GM10248 (cell line): ENCODE results near the gene CD70.
"Not testable (repeated sequence)": the region's sequence is repeated elsewhere in the genome, so short reads cannot be mapped to it uniquely, and the experiment has no call there.

Experiments used
- CTCF ChIA-PET: fragments of 300-600 bp; sonication (Branson Sonifier 250); formaldehyde crosslinking; extraction: SDS; loops from one replicate; lab custom pipeline; 2021; ENCODE audit warnings: antibody characterized with exemption; lab: Yijun Ruan, JAX
- POLR2A ChIA-PET: fragments of 350-650 bp; sonication (Branson Sonifier 250); formaldehyde crosslinking; extraction: SDS; loops from one replicate; lab custom pipeline; 2020; ENCODE audit warnings: antibody characterized with exemption; lab: Yijun Ruan, JAX
- DNase-seq: peaks from one replicate; pipeline ENCODE4 v3.0.0; 2012; ENCODE audit errors: extremely low spot score
- TF ChIP-seq, protein P1 (sequence below): IDR thresholded peaks from 2 replicates; pipeline ENCODE4 v1.5.1; 2012; ENCODE audit warnings: mild to moderate bottlenecking, low read depth; ENCODE audit errors: extremely low read depth, missing control alignments, control extremely low read depth

CD70 gene

DNA sequence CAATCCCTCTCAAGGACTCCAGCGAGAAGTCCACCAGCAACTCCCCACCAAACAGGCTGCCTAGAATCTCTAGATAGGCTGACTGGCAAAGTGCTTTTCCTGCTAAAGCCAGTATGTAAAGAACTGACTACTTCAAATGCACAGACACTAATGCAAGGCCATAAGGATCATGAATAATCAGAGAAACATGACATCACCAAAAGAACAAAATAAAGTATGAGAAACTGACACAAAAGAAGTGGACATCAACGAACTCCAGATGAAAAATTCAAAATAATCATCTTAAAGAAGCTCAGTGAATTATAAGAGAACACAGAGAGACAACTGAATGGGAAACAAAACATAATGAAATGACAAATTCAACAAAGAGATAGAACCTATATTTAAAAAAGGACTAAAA is 26.4 kb upstream of the CD70 start:
- POLR2A ChIA-PET, result no interaction called here
- TF ChIP-seq, protein P1, sequence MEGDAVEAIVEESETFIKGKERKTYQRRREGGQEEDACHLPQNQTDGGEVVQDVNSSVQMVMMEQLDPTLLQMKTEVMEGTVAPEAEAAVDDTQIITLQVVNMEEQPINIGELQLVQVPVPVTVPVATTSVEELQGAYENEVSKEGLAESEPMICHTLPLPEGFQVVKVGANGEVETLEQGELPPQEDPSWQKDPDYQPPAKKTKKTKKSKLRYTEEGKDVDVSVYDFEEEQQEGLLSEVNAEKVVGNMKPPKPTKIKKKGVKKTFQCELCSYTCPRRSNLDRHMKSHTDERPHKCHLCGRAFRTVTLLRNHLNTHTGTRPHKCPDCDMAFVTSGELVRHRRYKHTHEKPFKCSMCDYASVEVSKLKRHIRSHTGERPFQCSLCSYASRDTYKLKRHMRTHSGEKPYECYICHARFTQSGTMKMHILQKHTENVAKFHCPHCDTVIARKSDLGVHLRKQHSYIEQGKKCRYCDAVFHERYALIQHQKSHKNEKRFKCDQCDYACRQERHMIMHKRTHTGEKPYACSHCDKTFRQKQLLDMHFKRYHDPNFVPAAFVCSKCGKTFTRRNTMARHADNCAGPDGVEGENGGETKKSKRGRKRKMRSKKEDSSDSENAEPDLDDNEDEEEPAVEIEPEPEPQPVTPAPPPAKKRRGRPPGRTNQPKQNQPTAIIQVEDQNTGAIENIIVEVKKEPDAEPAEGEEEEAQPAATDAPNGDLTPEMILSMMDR, result no peak
- DNase-seq, result no peak
- CTCF ChIA-PET, result interaction anchor here (0.7 to 3.4 kb wide), 4 partner anchors 9 to 17 kb away, joined by 3 to 7 read pairs (median 4); no protein-coding TSS in a partner anchor

DNA sequence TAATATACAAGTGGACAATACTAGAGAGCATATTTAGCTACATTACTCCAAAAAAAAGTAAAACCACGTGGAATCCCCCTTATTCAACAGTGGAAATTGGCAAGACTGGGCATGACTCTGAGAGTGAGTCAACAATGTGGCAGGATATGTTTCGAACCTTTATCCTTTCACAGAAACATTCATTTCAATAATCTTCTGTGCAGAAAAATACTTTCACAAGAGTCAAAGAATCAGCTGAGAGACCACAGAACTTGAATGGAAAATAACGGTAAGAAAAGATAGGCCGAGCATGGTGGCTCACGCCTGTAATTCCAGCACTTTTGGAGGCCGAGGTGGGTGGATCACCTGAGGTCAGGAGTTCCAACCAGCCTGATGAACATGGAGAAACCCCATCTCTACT is 25.1 kb upstream of the CD70 start:
- POLR2A ChIA-PET, result no interaction called here
- CTCF ChIA-PET, result interaction anchor here (0.7 to 3.4 kb wide), 4 partner anchors 15 to 100 kb away, joined by 3 to 7 read pairs (median 3); no protein-coding TSS in a partner anchor
- DNase-seq, result peak; percentile 44
- TF ChIP-seq, protein P1, result no peak

DNA sequence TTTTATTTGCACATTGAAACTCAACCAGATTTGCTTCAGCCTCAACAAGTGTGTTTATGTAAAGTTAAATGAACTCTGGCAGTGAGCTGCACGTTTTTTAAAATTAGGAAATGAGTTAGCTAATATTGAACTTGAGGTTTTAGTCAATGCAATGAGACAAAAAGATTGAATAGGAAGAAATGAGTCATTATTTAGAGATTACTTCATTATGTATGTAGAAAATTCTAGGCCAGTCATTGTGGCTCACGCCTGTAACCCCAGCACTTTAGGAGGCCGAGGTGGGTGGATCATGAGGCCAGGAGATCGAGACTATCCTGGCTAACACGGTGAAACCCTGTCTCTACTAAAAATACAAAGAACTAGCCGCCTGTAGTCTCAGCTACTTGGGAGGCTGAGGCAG is 22.8 kb upstream of the CD70 start:
- TF ChIP-seq, protein P1, result no peak
- CTCF ChIA-PET, result interaction anchor here (1.0 to 1.9 kb wide), 7 partner anchors 8 to 97 kb away, joined by 3 to 5 read pairs (median 3); no protein-coding TSS in a partner anchor
- DNase-seq, result no peak
- POLR2A ChIA-PET, result no interaction called here

DNA sequence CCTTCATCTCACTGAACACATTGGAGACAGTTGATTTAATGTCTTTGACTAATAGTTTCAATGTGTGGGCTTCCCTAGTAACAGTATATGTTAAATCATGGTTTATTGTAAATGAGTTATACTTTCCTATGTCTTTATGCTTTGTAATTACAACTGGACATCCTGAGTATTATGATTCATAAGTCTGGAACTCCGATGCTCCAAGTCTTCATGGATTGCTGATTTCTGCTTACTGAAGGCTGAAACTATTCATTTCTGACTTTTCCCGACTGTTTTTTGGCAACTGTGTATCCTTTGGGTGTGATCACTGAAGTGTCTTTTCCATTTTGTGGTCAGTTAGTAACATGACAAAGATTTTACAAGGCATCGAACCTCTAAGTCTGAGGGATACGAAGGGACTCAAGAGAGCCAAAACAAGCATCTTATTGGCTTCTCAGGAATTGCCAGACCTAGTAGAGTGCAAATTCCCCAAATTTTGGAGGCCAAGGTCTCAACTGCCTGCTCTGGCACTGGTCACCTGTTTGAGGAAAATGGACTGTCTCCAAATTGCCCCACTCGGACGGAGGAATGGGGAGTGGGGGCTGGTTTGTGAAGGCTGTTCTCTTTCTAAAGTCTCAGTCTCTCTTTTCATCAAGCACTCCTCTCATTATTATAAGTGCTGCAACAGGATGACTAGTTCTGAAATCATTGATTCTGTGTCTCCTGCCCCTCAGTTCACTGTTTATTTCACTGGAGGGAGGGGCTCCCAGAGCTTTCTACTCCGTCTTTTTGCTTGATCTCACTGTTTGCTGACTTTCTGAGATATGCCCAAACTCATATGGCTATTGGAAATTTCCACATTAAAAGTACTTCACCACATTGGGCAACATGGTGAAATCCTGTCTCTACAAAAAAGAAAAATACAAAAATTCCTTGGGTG is 20.2 kb upstream of the CD70 start:
- TF ChIP-seq, protein P1, result no peak
- ChIA-PET CTCF (interaction anchor here (1.2 kb wide), 1 partner anchor 22 kb away, joined by 3 read pairs; no protein-coding TSS in a partner anchor), POLR2A (interaction anchor here (0.6 kb wide), 1 partner anchor 60 kb away, joined by 4 read pairs; no protein-coding TSS in a partner anchor)
- DNase-seq, result no peak

DNA sequence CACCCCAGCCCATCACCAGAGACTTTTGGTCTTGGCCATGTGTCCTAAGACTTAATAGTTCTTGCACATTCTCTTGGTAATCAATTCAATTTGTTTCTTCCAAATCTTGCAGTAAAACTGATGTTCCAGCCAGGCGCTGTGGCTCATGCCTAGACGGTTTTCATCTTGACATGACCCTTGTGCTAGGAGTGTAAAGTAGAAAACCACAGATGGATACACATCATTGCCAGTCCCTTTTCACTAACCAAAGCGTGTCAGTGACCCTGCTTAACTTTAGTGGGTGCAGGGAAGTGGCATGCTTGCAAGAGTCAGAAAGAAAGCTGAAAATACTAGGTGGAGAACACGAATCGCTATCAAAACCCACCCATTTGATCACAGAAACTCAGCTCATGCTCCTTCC is 18.0 kb upstream of the CD70 start:
- CTCF ChIA-PET, result interaction anchor here (0.6 to 2.3 kb wide), 3 partner anchors 9 to 93 kb away, joined by 3 to 9 read pairs (median 3); no protein-coding TSS in a partner anchor
- TF ChIP-seq, protein P1, result no peak
- DNase-seq, result peak; percentile 35
- POLR2A ChIA-PET, result no interaction called here

DNA sequence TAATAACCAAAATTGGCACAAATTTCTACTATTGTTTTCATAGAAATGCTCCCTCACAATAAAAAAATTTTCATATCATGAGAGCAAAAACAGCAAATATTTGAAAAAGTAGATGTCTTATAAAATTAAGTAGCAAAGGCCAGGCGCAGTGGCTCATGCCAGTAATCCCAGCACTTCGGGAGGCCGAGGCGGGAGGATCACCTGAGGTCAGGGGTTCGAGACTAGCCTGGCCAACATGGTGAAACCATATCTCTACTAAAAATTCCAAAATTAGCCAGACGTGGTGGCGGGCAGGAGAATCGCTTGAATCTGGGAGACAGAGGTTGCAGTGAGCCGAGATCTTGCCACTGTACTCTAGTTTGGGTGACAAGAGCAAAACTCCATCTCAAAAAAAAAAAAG is 17.2 kb upstream of the CD70 start:
- POLR2A ChIA-PET, DNase-seq: not testable (repeated sequence)
- CTCF ChIA-PET, result interaction anchor here (1.0 to 2.3 kb wide), 2 partner anchors 9 to 24 kb away, joined by 3 to 9 read pairs; no protein-coding TSS in a partner anchor

DNA sequence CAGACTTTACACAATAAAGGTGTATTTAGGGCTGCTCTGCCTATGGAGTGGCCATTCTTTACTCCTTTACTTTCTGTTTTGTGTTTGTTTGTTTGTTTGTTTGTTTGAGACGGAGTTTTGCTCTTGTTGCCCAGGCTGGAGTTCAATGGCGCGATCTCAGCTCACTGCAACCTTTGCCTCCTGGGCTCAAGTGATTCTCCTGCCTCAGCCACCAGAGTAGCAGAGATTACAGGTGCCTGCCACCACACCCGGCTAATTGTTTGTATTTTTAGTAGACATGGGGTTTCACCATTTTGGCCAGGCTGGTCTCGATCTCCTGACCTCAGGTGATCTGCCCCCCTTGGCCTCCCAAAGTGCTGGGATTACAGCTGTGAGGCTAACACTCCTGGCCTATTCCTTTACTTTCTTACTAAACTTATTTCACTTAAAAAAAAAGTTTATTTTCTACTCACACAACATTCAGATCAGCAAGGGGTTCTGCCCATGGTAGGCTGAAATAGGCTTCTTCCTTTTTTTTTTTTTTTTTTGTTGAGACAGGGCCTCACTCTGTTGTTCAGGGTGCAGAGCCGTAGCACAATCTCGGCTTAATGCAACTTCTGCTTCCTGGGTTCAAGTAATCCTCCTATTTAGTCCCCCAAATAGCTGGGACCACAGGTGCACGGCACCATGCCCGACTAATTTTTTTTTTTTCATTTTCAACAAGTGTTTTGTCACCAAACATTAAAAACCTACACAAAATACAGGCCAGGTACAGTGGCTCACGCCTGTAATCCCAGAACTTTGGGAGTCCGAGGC is 15.5 kb upstream of the CD70 start:
- POLR2A ChIA-PET, result interaction anchor here (0.6 kb wide), 1 partner anchor 124 kb away, joined by 6 read pairs; no protein-coding TSS in a partner anchor

More for the DNA sequence above, 15.5 kb upstream of the CD70 start:
- DNase-seq, result not testable (repeated sequence)
- CTCF ChIA-PET, result interaction anchor here (1.1 to 1.6 kb wide), 3 partner anchors 8 to 28 kb away, joined by 3 to 4 read pairs (median 3); no protein-coding TSS in a partner anchor
